GM23338 (cell line): ENCODE data around the gene JKAMP. TPM values are rescaled to one million over a fixed set of nuclear protein-coding genes. Genes with fewer than 3 reads are reported as not detected.

Source experiments
- ATAC-seq: fragments of 200-7000 bp; cut with Tn5 transposase; 3 replicates; pipeline ENCODE4 v1.9.1; 2020
- DNase-seq: peaks from one replicate; pipeline ENCODE4 v3.0.0-alpha.2; 2015; ENCODE audit warnings: low spot score
- H2AFZ ChIP-seq: fragments of 200-600 bp; sonication (generic); 2 replicates; pipeline ENCODE4 v1.8.0; 2016; ENCODE audit warnings: antibody characterized with exemption, mild to moderate bottlenecking, moderate library complexity
- H3F3A ChIP-seq: fragments of 200-600 bp; sonication (generic); replicated peaks from 2 replicates; pipeline ENCODE4 v1.8.0; 2017; ENCODE audit warnings: antibody characterized with exemption, mixed run types, low read depth
- H3K27ac ChIP-seq: fragments of 200-600 bp; sonication (generic); 2 replicates; pipeline ENCODE4 v1.6.1; 2016; ENCODE audit warnings: low read depth
- H3K27me3 ChIP-seq: fragments of 200-600 bp; sonication (generic); 2 replicates; pipeline ENCODE4 v1.8.0; 2016; ENCODE audit warnings: mild to moderate bottlenecking, mixed run types, moderate library complexity; ENCODE audit not compliant: insufficient read depth
- H3K36me3 ChIP-seq: fragments of 200-600 bp; sonication (generic); 2 replicates; pipeline ENCODE4 v1.8.0; 2016; ENCODE audit warnings: mild to moderate bottlenecking; ENCODE audit not compliant: insufficient read depth
- H3K4me1 ChIP-seq: fragments of 200-600 bp; sonication (generic); 2 replicates; pipeline ENCODE4 v1.8.0; 2016; ENCODE audit warnings: mild to moderate bottlenecking, moderate library complexity; ENCODE audit not compliant: insufficient read depth
- H3K4me2 ChIP-seq: fragments of 200-600 bp; sonication (generic); 2 replicates; pipeline ENCODE4 v1.7.1; 2017; ENCODE audit warnings: mixed run types
- H3K4me3 ChIP-seq: fragments of 200-600 bp; sonication (generic); 2 replicates; pipeline ENCODE4 v1.6.1; 2016; ENCODE audit warnings: mixed run types
- H3K79me2 ChIP-seq: fragments of 200-600 bp; sonication (generic); replicated peaks from 2 replicates; pipeline ENCODE4 v1.8.0; 2017; ENCODE audit warnings: mild to moderate bottlenecking; ENCODE audit not compliant: insufficient read depth
- H3K9me2 ChIP-seq: fragments of 200-600 bp; sonication (generic); 2 replicates; pipeline ENCODE4 v1.8.0; 2017; ENCODE audit not compliant: insufficient read depth
- H4K20me1 ChIP-seq: fragments of 200-600 bp; sonication (generic); replicated peaks from 2 replicates; pipeline ENCODE4 v1.8.0; 2017; ENCODE audit warnings: mild to moderate bottlenecking; ENCODE audit not compliant: insufficient read depth
- H3K27ac Mint-ChIP-seq: 2 replicates; pipeline ENCODE4 v1.8.0; 2020; ENCODE audit warnings: inconsistent platforms, mild to moderate bottlenecking, moderate library complexity, mixed read lengths
- H3K27me3 Mint-ChIP-seq: 3 replicates; pipeline ENCODE4 v1.8.0; 2022; ENCODE audit warnings: low read depth, mild to moderate bottlenecking, moderate library complexity, mixed read lengths, inconsistent platforms; ENCODE audit not compliant: insufficient read depth, poor library complexity
- H3K36me3 Mint-ChIP-seq: 3 replicates; pipeline ENCODE4 v1.8.0; 2021; ENCODE audit warnings: low read depth, mild to moderate bottlenecking, inconsistent platforms, moderate library complexity, mixed read lengths
- H3K4me1 Mint-ChIP-seq: 3 replicates; pipeline ENCODE4 v1.8.0; 2020; ENCODE audit warnings: mild to moderate bottlenecking, inconsistent platforms, mixed read lengths
- H3K4me3 Mint-ChIP-seq: 3 replicates; pipeline ENCODE4 v1.8.0; 2021; ENCODE audit warnings: moderate library complexity, mild to moderate bottlenecking, inconsistent platforms, mixed read lengths
- H3K9me3 Mint-ChIP-seq: 3 replicates; pipeline ENCODE4 v1.8.0; 2020; ENCODE audit warnings: moderate library complexity, mild to moderate bottlenecking, inconsistent platforms, mixed read lengths
- CTCF ChIP-seq, 2 experiments: fragments of 200-600 bp in 1 of 2; sonication (generic) in 1 of 2; conservative IDR thresholded peaks; 2 replicates each; pipeline versions ENCODE4 v1.5.1 to v1.6.1; 2016 to 2017; ENCODE audit warnings: antibody characterized with exemption in 2 of 2, low read depth in 2 of 2, mild to moderate bottlenecking in 2 of 2, moderate library complexity in 1 of 2
- ETS1 ChIP-seq: IDR thresholded peaks from 2 replicates; pipeline ENCODE4 v1.6.1; 2016; ENCODE audit warnings: antibody characterized with exemption
- EZH2 ChIP-seq: fragments of 200-600 bp; sonication (generic); IDR thresholded peaks from one replicate; pipeline ENCODE4 v1.8.0; 2017; ENCODE audit warnings: antibody characterized with exemption, mild to moderate bottlenecking, low read depth; ENCODE audit not compliant: unreplicated experiment
- EZH2phosphoT487 ChIP-seq: fragments of 200-600 bp; sonication (generic); IDR thresholded peaks from one replicate; pipeline ENCODE4 v1.8.1; 2018; ENCODE audit warnings: antibody characterized with exemption; ENCODE audit not compliant: unreplicated experiment
- JUNB ChIP-seq: IDR thresholded peaks from one replicate; pipeline ENCODE4 v1.6.1; 2016; ENCODE audit warnings: antibody characterized with exemption; ENCODE audit not compliant: unreplicated experiment
- NANOG ChIP-seq: IDR thresholded peaks from 2 replicates; pipeline ENCODE4 v1.6.1; 2016; ENCODE audit warnings: antibody characterized with exemption, borderline replicate concordance
- POLR2AphosphoS5 ChIP-seq: IDR thresholded peaks from 2 replicates; pipeline ENCODE4 v1.6.1; 2016; ENCODE audit warnings: antibody characterized with exemption, low read depth
- REST ChIP-seq: IDR thresholded peaks from one replicate; pipeline ENCODE4 v1.6.1; 2018; ENCODE audit warnings: antibody characterized with exemption; ENCODE audit not compliant: unreplicated experiment
- STAT1 ChIP-seq: IDR thresholded peaks from one replicate; pipeline ENCODE4 v1.6.1; 2016; ENCODE audit warnings: antibody characterized with exemption; ENCODE audit not compliant: unreplicated experiment
- ZNF331 ChIP-seq: fragments of 250-450 bp; sonication (Bioruptor Pico); IDR thresholded peaks from 2 replicates; pipeline ENCODE4 v1.5.0; 2020; ENCODE audit warnings: low read depth, mild to moderate bottlenecking, moderate library complexity
- polyA plus RNA-seq: library from polyadenylated mRNA; unstranded; fragments of >200 nt; fragmentation: Nextera tagmentation; extraction: Ambion mirVana; gene quantifications from 2 replicates; pipeline ENCODE4 v1.2.1, GENCODE V29; 2016
- total RNA-seq: library from RNA; depleted of rRNA; stranded (reverse); fragments of >200 nt; shearing (Covaris generic); gene quantifications from 2 replicates; pipeline ENCODE4 v1.2.3, GENCODE V29; 2014

Gene JKAMP
- total and polyA plus RNA-seq, 2 experiments from 2014 or later: 31.6 to 66.8 TPM

GRCh38 chr14:59438195-59438647 is 46.1 kb upstream of the JKAMP start:
- H3K27me3 ChIP-seq: no peaks in the 10 kb centered on the region
- no peak for DNase-seq
- Mint-ChIP-seq H3K9me3 (no peaks in the 10 kb centered on the region), H3K4me1 (no peaks in the 10 kb centered on the region), H3K36me3 (no peaks in the 10 kb centered on the region), H3K4me3 (no peak overlapping the region), H3K27ac (no peak overlapping the region), H3K27me3 (peaks cover 2% of the 10 kb centered on the region)
- no peak for TF ChIP-seq JUNB
- no peak for TF ChIP-seq STAT1
- TF ChIP-seq ZNF331: no peak
- no peaks in the 10 kb centered on the region for H3F3A ChIP-seq
- H3K4me3 ChIP-seq: no peak overlapping the region
- no peak overlapping the region for H2AFZ ChIP-seq
- H3K4me1 ChIP-seq: no peaks in the 10 kb centered on the region
- no peak for ATAC-seq
- H3K9me2 ChIP-seq: no peaks in the 10 kb centered on the region
- H3K27ac ChIP-seq: no peak overlapping the region
- no peaks in the 10 kb centered on the region for H3K36me3 ChIP-seq
- H3K79me2 ChIP-seq: no peaks in the 10 kb centered on the region
- no peak overlapping the region for H3K4me2 ChIP-seq
- H4K20me1 ChIP-seq: no peaks in the 10 kb centered on the region

GRCh38 chr14:59439256-59439965 is 44.9 kb upstream of the JKAMP start:
- no peak overlapping the region for H3K4me3 Mint-ChIP-seq
- Histone ChIP-seq H3K4me2 (no peak overlapping the region), H3K9me2 (no peaks in the 10 kb centered on the region), H3K27me3 (no peaks in the 10 kb centered on the region), H3K79me2 (no peaks in the 10 kb centered on the region), H3K4me3 (no peak overlapping the region), H3F3A (no peaks in the 10 kb centered on the region), H3K27ac (no peak overlapping the region), H4K20me1 (no peaks in the 10 kb centered on the region), H3K4me1 (no peaks in the 10 kb centered on the region), H2AFZ (no peak overlapping the region), H3K36me3 (no peaks in the 10 kb centered on the region)
- H3K4me1 Mint-ChIP-seq: no peaks in the 10 kb centered on the region
- DNase-seq (no peak), ATAC-seq (no peak)
- H3K36me3 Mint-ChIP-seq: no peaks in the 10 kb centered on the region
- H3K27me3 Mint-ChIP-seq: peaks cover 2% of the 10 kb centered on the region
- H3K9me3 Mint-ChIP-seq: no peaks in the 10 kb centered on the region
- H3K27ac Mint-ChIP-seq: no peak overlapping the region; the same call in 1 of the 2 replicates
- TF ChIP-seq POLR2AphosphoS5 (no peak), STAT1 (no peak), ZNF331 (no peak), NANOG (no peak), EZH2phosphoT487 (no peak), CTCF (conservative IDR thresholded peaks at IDR 0.05; ENCODE audit: low read depth in 2 of 2) (no peak), REST (no peak), EZH2 (no peak), ETS1 (no peak), JUNB (no peak)
